ENCODE results near the gene FAM174C.
A peak's percentile ranks its signal among the peaks of the same experiment; 100 is the strongest.

Gene FAM174C

DNA sequence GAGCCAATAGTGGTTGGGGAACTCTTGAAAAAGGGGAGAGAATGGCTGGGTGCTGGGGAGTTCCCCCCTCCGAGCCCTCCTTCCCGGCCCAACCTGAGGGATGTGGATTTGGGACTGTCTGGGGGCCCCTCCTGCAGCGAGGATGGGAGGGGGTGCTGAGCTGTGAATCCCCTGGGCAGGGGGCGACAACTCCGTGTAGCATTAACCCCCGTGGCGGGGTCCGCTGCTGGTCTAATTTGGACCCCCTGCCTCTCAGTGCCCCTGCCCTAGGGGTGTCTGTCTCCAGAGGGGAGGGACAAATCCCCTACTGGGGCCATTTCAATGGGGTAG, 17.2 kb upstream of the FAM174C start:
- Histone ChIP-seq H3K27ac (ENCODE audit: low read depth, low read length, poor library complexity, severe bottlenecking) (peak overlapping the region; percentile 97), H2AFZ (ENCODE audit: low read length) (no peak overlapping the region), H3K9ac (ENCODE audit: low read length) (peak overlapping the region; percentile 77; the same call in 1 of the 2 replicates), H3F3A (ENCODE audit: insufficient read depth, low read length) (peaks cover 5% of the 10 kb centered on the region; the same call in 1 of the 2 replicates), H3K4me2 (ENCODE audit: low read length) (peak overlapping the region; percentile 86; the same call in 1 of the 2 replicates), H4K20me1 (ENCODE audit: insufficient read depth, low read length) (no peaks in the 10 kb centered on the region), H3K36me3 (ENCODE audit: insufficient read depth, low read length) (peaks cover 47% of the 10 kb centered on the region), H3K4me1 (ENCODE audit: insufficient read depth, low read length, severe bottlenecking) (peaks cover 56% of the 10 kb centered on the region), H3K4me3 (ENCODE audit: low read depth, low read length, poor library complexity, severe bottlenecking) (no peak overlapping the region), H3K9me2 (ENCODE audit: low read depth, low read length) (no peaks in the 10 kb centered on the region), H3K27me3 (ENCODE audit: insufficient read depth, low read length) (no peaks in the 10 kb centered on the region), H3K79me2 (ENCODE audit: insufficient read depth, low read length) (no peaks in the 10 kb centered on the region), H3K9me3 (ENCODE audit: low read length) (no peaks in the 10 kb centered on the region)
- TF ChIP-seq CTCF (IDR thresholded peaks at IDR 0.05; ENCODE audit: low read length), result no peak
- no peak for TF ChIP-seq EZH2 (IDR thresholded peaks at IDR 0.05; ENCODE audit: borderline replicate concordance, low read length)

DNA sequence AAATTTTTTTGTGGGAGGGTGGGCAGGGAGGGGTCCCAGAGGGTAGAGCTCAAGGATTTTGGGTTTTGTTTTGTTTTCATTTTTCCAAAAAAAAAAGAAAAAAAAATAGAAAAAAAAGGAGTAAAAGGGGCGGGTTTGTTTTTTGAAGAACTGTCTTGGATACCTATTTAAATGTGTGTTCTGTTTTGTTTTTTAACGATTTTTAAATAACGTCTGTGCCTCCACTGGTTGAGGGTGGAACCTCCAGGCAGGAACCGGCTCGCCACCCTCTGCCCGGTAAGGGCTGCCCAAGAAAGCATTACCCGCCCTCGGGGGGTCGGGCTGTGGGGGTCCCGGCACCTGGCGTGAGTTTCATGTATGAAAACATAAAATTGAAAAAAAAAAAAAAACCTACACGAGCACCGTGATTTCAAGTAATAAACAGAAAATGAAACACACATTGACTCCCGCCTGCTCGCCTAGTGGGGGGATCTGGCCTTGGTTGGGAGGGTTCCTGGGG, 16.6 kb upstream of the FAM174C start:
- H2AFZ ChIP-seq (ENCODE audit: low read length), result no peak overlapping the region
- H3K9me3 ChIP-seq (ENCODE audit: low read length), result no peaks in the 10 kb centered on the region
- peak overlapping the region; percentile 77 for H3K9ac ChIP-seq (ENCODE audit: low read length)
- TF ChIP-seq EZH2 (IDR thresholded peaks at IDR 0.05; ENCODE audit: borderline replicate concordance, low read length), result no peak
- no peak for TF ChIP-seq CTCF (IDR thresholded peaks at IDR 0.05; ENCODE audit: low read length)
- H3K9me2 ChIP-seq (ENCODE audit: low read depth, low read length), result no peaks in the 10 kb centered on the region
- H3K4me1 ChIP-seq (ENCODE audit: insufficient read depth, low read length, severe bottlenecking), result peaks cover 58% of the 10 kb centered on the region
- H4K20me1 ChIP-seq (ENCODE audit: insufficient read depth, low read length), result no peaks in the 10 kb centered on the region
- H3K27me3 ChIP-seq (ENCODE audit: insufficient read depth, low read length), result no peaks in the 10 kb centered on the region
- peak overlapping the region; percentile 97 for H3K27ac ChIP-seq (ENCODE audit: low read depth, low read length, poor library complexity, severe bottlenecking)
- H3K36me3 ChIP-seq (ENCODE audit: insufficient read depth, low read length), result peaks cover 42% of the 10 kb centered on the region
- peaks cover 5% of the 10 kb centered on the region; the same call in 1 of the 2 replicates for H3F3A ChIP-seq (ENCODE audit: insufficient read depth, low read length)
- no peaks in the 10 kb centered on the region for H3K79me2 ChIP-seq (ENCODE audit: insufficient read depth, low read length)
- H3K4me2 ChIP-seq (ENCODE audit: low read length), result peak overlapping the region; percentile 86
- peak overlapping the region; percentile 73 for H3K4me3 ChIP-seq (ENCODE audit: low read depth, low read length, poor library complexity, severe bottlenecking)

- Histone ChIP-seq H3K27ac (ENCODE audit: low read depth, low read length, poor library complexity, severe bottlenecking) (peak overlapping the region; percentile 97), H3K9me3 (ENCODE audit: low read length) (no peaks in the 10 kb centered on the region), H3K9me2 (ENCODE audit: low read depth, low read length) (no peaks in the 10 kb centered on the region), H2AFZ (ENCODE audit: low read length) (no peak overlapping the region), H3K4me3 (ENCODE audit: low read depth, low read length, poor library complexity, severe bottlenecking) (peak overlapping the region; percentile 73), H3K4me2 (ENCODE audit: low read length) (peak overlapping the region; percentile 86), H3K27me3 (ENCODE audit: insufficient read depth, low read length) (no peaks in the 10 kb centered on the region), H3K4me1 (ENCODE audit: insufficient read depth, low read length, severe bottlenecking) (peaks cover 59% of the 10 kb centered on the region), H3K9ac (ENCODE audit: low read length) (peak overlapping the region; percentile 77), H4K20me1 (ENCODE audit: insufficient read depth, low read length) (no peaks in the 10 kb centered on the region), H3K79me2 (ENCODE audit: insufficient read depth, low read length) (no peaks in the 10 kb centered on the region), H3K36me3 (ENCODE audit: insufficient read depth, low read length) (peaks cover 36% of the 10 kb centered on the region), H3F3A (ENCODE audit: insufficient read depth, low read length) (peaks cover 5% of the 10 kb centered on the region; the same call in 1 of the 2 replicates)
- TF ChIP-seq EZH2 (IDR thresholded peaks at IDR 0.05; ENCODE audit: borderline replicate concordance, low read length) (no peak), CTCF (IDR thresholded peaks at IDR 0.05; ENCODE audit: low read length) (no peak)
Observed at GRCh38 chr19:1259206-1259875, 16.0 kb upstream of the FAM174C start.

Data from OCI-LY1 (cell line).